Smooth muscle cell of the coronary artery (primary cell): ENCODE data around the gene KCNMB4. TPM values are rescaled to one million over a fixed set of nuclear protein-coding genes. Genes with fewer than 3 reads are reported as not detected.

Experiments used
- total RNA-seq: library from RNA; depleted of rRNA; stranded (reverse); fragments of >200 nt; gene quantifications from 2 replicates; pipeline ENCODE4 v1.2.3, GENCODE V29; 2014; ENCODE audit warnings: low replicate concordance

KCNMB4 gene, protein sequence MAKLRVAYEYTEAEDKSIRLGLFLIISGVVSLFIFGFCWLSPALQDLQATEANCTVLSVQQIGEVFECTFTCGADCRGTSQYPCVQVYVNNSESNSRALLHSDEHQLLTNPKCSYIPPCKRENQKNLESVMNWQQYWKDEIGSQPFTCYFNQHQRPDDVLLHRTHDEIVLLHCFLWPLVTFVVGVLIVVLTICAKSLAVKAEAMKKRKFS
- 1.2 and 6.0 TPM in 2 replicates for total RNA-seq

DNA sequence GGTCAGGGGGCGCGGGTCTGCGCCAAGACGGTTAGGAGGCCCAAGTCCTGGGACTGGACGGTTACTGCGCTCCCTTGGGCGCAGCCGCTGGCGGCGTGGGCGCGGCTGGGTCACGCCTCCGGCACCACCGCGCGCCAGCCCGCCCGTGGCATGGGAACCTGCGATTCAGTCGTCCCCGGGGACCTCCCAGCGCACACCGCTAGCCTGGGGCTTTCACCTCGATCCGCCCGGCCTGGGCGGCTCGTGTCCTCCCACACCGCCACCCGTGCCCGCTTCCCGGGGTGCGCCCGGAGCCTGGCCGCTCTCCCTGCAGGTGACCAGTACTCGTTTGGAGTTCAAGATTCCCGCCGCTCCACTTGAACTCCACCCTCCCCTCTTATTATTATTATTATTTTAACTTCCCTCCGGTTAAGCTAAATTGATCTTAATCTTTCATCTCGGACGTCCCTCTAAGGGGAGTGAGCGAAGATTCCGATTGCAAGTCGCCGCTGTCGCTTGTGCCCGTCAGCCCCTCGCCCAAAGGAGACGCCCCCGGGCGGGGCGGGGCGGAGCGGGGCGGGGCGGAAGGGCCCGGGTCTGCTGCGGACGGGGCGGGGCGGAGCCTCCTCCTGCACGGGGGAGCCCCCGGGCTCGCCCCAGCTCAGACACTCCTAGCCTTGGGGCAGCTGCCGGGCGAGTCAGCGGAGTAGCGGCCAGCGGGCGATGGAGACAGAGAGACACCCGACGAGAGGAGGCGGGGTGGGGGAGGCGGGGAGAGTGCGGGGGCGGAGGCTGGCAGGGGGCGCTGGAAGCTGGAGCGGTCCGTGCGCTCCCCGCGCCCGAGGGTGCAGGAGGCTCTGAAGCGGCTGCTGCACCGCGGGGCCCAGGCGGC is at the start of gene KCNMB4:
TSS of gene KCNMB4 (plus strand) at position 643 of the 871 bp plus-strand sequence. CDS start 445 bp downstream, outside the sequence.

Other genes with a start within 250 kb of the KCNMB4 start
- 119 and 193 TPM in 2 replicates for gene CNOT2, start 122.9 kb upstream of the KCNMB4 start, total RNA-seq